DOHH2 (cell line): ENCODE measurements around the gene FADS6.
A peak's percentile ranks its signal among the peaks of the same experiment; 100 is the strongest.

Experiments
- H3F3A ChIP-seq: fragments of 200-600 bp; sonication (generic), shearing (Covaris generic); 2 replicates; pipeline ENCODE4 v1.6.0; 2016; ENCODE audit warnings: antibody characterized with exemption, mild to moderate bottlenecking; ENCODE audit not compliant: control insufficient read depth, insufficient read depth
- H3K27ac ChIP-seq: fragments of 200-600 bp; sonication (generic); 2 replicates; pipeline ENCODE4 v1.5.1; 2014; ENCODE audit warnings: low read depth, mild to moderate bottlenecking, low read length, moderate library complexity
- H3K27me3 ChIP-seq: fragments of 200-600 bp; sonication (generic); 2 replicates; pipeline ENCODE4 v1.6.1; 2014; ENCODE audit warnings: mild to moderate bottlenecking, low read length, mixed read lengths; ENCODE audit not compliant: control insufficient read depth
- H3K36me3 ChIP-seq: fragments of 200-600 bp; sonication (generic); 2 replicates; pipeline ENCODE4 v1.6.1; 2014; ENCODE audit warnings: mild to moderate bottlenecking, low read length, moderate library complexity, mixed read lengths; ENCODE audit not compliant: control insufficient read depth
- H3K4me1 ChIP-seq: fragments of 200-600 bp; sonication (generic); 2 replicates; pipeline ENCODE4 v1.6.1; 2014; ENCODE audit warnings: mild to moderate bottlenecking, low read length, mixed read lengths; ENCODE audit not compliant: control insufficient read depth
- H3K4me2 ChIP-seq: fragments of 200-600 bp; sonication (generic); 2 replicates; pipeline ENCODE4 v1.6.0; 2014; ENCODE audit warnings: mild to moderate bottlenecking, low read length, moderate library complexity
- H3K4me3 ChIP-seq: fragments of 200-600 bp; sonication (generic); 2 replicates; pipeline ENCODE4 v1.5.1; 2014; ENCODE audit warnings: mild to moderate bottlenecking, low read length, mixed read lengths
- H3K79me2 ChIP-seq: fragments of 200-600 bp; sonication (generic); 2 replicates; pipeline ENCODE4 v1.6.1; 2014; ENCODE audit warnings: mild to moderate bottlenecking, low read length, mixed read lengths; ENCODE audit not compliant: control insufficient read depth
- H3K9me2 ChIP-seq: fragments of 200-600 bp; sonication (generic); replicated peaks from 2 replicates; pipeline ENCODE4 v1.6.1; 2014; ENCODE audit warnings: mild to moderate bottlenecking, low read length, mixed read lengths; ENCODE audit not compliant: control insufficient read depth
- H3K9me3 ChIP-seq: fragments of 200-600 bp; sonication (generic); 2 replicates; pipeline ENCODE4 v1.6.1; 2014; ENCODE audit warnings: antibody characterized with exemption, low read length, mixed read lengths; ENCODE audit not compliant: control insufficient read depth, insufficient read depth
- H4K20me1 ChIP-seq: fragments of 200-600 bp; sonication (generic); 2 replicates; pipeline ENCODE4 v1.6.0; 2014; ENCODE audit warnings: low read depth, mild to moderate bottlenecking, antibody characterized with exemption, low read length, moderate library complexity; ENCODE audit not compliant: control insufficient read depth, insufficient read depth
- EZH2phosphoT487 ChIP-seq: fragments of 200-600 bp; sonication (generic); IDR thresholded peaks from 2 replicates; pipeline ENCODE4 v1.6.1; 2017; ENCODE audit warnings: borderline replicate concordance, mild to moderate bottlenecking, antibody characterized with exemption, low read length, moderate library complexity, mixed read lengths
- TF ChIP-seq, protein P1 (sequence below): fragments of 200-600 bp; sonication (generic); IDR thresholded peaks from one replicate; pipeline ENCODE4 v1.5.1; 2014; ENCODE audit warnings: antibody characterized with exemption, mild to moderate bottlenecking, low read depth, low read length; ENCODE audit not compliant: poor library complexity, severe bottlenecking

Gene FADS6

DNA sequence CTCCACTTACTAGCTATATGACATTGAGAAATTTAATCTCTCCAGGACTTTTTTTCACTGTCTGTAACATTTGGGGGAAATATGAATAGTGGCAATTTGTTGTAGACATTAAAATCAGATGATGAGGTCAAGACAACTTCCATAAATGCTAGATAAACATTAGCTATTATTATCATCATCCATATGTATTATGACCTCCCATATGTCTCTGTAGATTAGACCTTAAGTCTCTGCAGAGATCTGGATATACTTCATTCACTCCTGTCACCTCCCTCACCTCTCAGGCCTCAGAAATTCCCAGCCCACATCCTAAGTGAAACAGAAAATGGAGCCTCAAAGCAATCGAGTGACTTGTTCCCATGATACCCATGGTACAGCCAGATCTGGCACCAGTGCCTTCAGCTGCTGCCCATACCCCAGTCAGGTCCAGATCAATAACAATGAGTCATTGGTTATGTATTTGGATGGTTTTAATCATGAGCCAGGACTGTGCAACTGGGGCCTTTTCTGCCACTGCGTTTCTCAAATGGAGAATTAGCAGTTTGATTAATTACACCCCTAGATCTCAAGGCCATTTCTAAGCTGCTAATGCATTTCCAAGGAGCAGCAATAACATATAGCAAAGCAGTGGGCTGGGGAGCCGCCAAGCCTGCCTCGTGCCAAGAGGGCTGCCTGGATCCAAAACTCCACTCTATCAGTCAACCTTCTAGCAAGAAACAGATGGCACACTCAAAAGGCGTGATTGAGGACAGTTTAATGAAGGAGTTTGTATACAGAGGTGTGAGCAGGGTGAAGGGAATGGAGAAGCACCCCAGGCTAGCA lies 18.1 kb downstream of the FADS6 start:
- H3K4me1 ChIP-seq: peaks cover 18% of the 10 kb centered on the region
- no peaks in the 10 kb centered on the region for H3K9me3 ChIP-seq
- H3K36me3 ChIP-seq: 0 out of 2 replicates have a peak, but pooled peaks cover 3% of the 10 kb centered on the region
- no peaks in the 10 kb centered on the region for H4K20me1 ChIP-seq
- TF ChIP-seq, protein P1, sequence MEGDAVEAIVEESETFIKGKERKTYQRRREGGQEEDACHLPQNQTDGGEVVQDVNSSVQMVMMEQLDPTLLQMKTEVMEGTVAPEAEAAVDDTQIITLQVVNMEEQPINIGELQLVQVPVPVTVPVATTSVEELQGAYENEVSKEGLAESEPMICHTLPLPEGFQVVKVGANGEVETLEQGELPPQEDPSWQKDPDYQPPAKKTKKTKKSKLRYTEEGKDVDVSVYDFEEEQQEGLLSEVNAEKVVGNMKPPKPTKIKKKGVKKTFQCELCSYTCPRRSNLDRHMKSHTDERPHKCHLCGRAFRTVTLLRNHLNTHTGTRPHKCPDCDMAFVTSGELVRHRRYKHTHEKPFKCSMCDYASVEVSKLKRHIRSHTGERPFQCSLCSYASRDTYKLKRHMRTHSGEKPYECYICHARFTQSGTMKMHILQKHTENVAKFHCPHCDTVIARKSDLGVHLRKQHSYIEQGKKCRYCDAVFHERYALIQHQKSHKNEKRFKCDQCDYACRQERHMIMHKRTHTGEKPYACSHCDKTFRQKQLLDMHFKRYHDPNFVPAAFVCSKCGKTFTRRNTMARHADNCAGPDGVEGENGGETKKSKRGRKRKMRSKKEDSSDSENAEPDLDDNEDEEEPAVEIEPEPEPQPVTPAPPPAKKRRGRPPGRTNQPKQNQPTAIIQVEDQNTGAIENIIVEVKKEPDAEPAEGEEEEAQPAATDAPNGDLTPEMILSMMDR: no peak
- no peak for TF ChIP-seq EZH2phosphoT487
- no peaks in the 10 kb centered on the region for H3K27me3 ChIP-seq
- no peaks in the 10 kb centered on the region for H3K9me2 ChIP-seq
- peaks cover 7% of the 10 kb centered on the region for H3F3A ChIP-seq
- no peak overlapping the region for H3K4me2 ChIP-seq
- H3K4me3 ChIP-seq: no peak overlapping the region
- no peak overlapping the region for H3K27ac ChIP-seq
- peaks cover 11% of the 10 kb centered on the region for H3K79me2 ChIP-seq

DNA sequence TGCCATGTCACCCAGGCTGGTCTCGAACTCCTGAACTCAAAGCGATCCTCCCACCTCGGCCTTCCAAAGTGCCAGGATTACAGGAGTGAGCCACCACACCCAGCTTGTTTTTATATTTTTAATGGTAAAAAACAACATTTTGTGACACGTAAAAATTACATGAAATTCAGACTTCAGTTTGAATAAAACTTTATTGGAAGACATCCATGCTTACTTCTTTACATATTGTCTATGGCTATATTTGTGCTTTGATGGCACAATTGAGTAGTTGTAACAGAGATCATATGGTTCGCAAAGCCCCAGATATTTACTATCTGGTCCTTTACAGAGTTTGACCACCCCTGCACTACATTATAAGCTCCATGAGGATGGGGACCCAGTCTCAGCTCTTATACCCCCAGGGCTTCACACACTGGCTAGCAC lies 18.8 kb downstream of the FADS6 start:
- peaks cover 18% of the 10 kb centered on the region for H3K4me1 ChIP-seq

DNA sequence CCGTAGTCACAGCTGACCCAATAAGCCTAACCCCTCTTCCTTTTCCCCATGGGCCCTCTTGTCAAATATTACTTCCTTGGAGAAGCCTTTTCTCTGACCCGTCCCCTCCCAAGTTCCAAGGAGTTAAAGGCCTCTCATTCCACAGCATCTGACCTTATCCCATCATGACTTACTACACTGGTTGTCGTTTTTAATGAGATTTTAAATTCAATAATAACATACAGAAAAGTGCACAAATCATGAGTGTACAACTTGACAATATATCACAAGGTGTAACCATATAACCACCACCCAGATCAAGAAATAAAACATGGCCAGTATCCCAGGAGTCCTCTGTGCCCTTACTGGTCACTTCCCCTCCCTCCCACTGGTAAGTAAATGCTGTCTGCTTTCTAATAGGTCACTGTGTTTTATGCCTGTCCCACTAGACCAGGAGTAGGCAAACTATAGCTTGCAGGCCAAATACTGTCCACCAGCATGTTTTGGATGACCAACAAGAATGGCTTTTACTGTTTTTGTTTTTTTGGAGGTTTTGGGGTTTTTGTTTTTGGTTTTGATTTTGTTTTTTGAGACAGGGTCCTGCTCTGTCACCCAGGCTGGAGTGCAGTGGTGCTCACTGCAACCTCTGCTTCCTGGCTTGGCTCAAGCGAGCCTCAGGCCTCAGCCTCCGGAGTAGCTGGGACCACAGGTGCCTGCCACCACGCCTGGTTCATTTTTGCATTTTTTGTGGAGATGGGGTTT lies 19.4 kb downstream of the FADS6 start:
- H3K36me3 ChIP-seq: 0 out of 2 replicates have a peak, but pooled peaks cover 3% of the 10 kb centered on the region
- H4K20me1 ChIP-seq: no peaks in the 10 kb centered on the region
- peak overlapping the region; percentile 60 for H3K27ac ChIP-seq
- peaks cover 18% of the 10 kb centered on the region for H3K4me1 ChIP-seq
- H3K4me2 ChIP-seq: peak overlapping the region; percentile 63
- no peaks in the 10 kb centered on the region for H3K9me3 ChIP-seq
- no peaks in the 10 kb centered on the region for H3K9me2 ChIP-seq
- peak overlapping the region; percentile 93 for H3K4me3 ChIP-seq
- peaks cover 7% of the 10 kb centered on the region for H3F3A ChIP-seq
- H3K79me2 ChIP-seq: peaks cover 11% of the 10 kb centered on the region
- TF ChIP-seq, protein P1: no peak
- no peak for TF ChIP-seq EZH2phosphoT487
- H3K27me3 ChIP-seq: no peaks in the 10 kb centered on the region

More for the DNA sequence above, 18.8 kb downstream of the FADS6 start:
- H3K79me2 ChIP-seq: peaks cover 11% of the 10 kb centered on the region
- peaks cover 7% of the 10 kb centered on the region for H3F3A ChIP-seq
- 0 out of 2 replicates have a peak overlapping the region, but pooled peaks have one; percentile 93 for H3K4me3 ChIP-seq
- no peaks in the 10 kb centered on the region for H3K9me3 ChIP-seq
- 0 out of 2 replicates have a peak, but pooled peaks cover 3% of the 10 kb centered on the region for H3K36me3 ChIP-seq
- TF ChIP-seq, protein P1: no peak
- TF ChIP-seq EZH2phosphoT487: no peak
- H4K20me1 ChIP-seq: no peaks in the 10 kb centered on the region
- H3K27me3 ChIP-seq: no peaks in the 10 kb centered on the region
- H3K4me2 ChIP-seq: peak overlapping the region; percentile 63
- no peak overlapping the region for H3K27ac ChIP-seq
- H3K9me2 ChIP-seq: no peaks in the 10 kb centered on the region
